Mesenchymal stem cell (in vitro differentiated cells and primary cell): ENCODE results near the gene SHISA4.
"Not testable (repeated sequence)": the region's sequence is repeated elsewhere in the genome, so short reads cannot be mapped to it uniquely, and the experiment has no call there.

Source experiments
- DNase-seq: peaks from one replicate; pipeline ENCODE4 v3.0.0-alpha.2; 2013
- H2AFZ ChIP-seq: one replicate; pipeline ENCODE4 v1.6.1; 2013; ENCODE audit warnings: low read depth, mild to moderate bottlenecking, control low read depth, inconsistent platforms, low read length, moderate library complexity
- H2AK5ac ChIP-seq: 2 replicates; pipeline ENCODE4 v1.6.1; 2013; ENCODE audit warnings: low read length, moderate library complexity, mild to moderate bottlenecking, inconsistent platforms; ENCODE audit not compliant: severe bottlenecking
- H2BK120ac ChIP-seq: one replicate; pipeline ENCODE4 v1.6.1; 2013; ENCODE audit warnings: low read depth, mild to moderate bottlenecking, inconsistent platforms, low read length, moderate library complexity
- H2BK12ac ChIP-seq, 2 experiments: one replicate each; pipeline ENCODE4 v1.6.1; 2013; ENCODE audit warnings: inconsistent platforms in 2 of 2, low read length in 2 of 2, mild to moderate bottlenecking in 2 of 2, moderate library complexity in 2 of 2, control low read depth in 1 of 2
- H2BK15ac ChIP-seq: one replicate; pipeline ENCODE4 v1.6.1; 2013; ENCODE audit warnings: mild to moderate bottlenecking, low read depth, inconsistent platforms; ENCODE audit not compliant: poor library complexity, severe bottlenecking
- H2BK5ac ChIP-seq: 2 replicates; pipeline ENCODE4 v1.6.1; 2013; ENCODE audit warnings: low read depth, mild to moderate bottlenecking, low read length, control low read depth, inconsistent platforms; ENCODE audit not compliant: poor library complexity, severe bottlenecking
- H3K14ac ChIP-seq, 2 experiments: one replicate each; pipeline ENCODE4 v1.6.1; 2013; ENCODE audit warnings: inconsistent platforms in 2 of 2, low read length in 2 of 2, control low read depth in 1 of 2, mild to moderate bottlenecking in 1 of 2, moderate library complexity in 1 of 2
- H3K18ac ChIP-seq, 2 experiments: one replicate each; pipeline ENCODE4 v1.6.1; 2013; ENCODE audit warnings: inconsistent platforms in 2 of 2, low read length in 2 of 2, control low read depth in 1 of 2, low read depth in 1 of 2, mild to moderate bottlenecking in 1 of 2
- H3K23ac ChIP-seq, 2 experiments: one replicate each; pipeline ENCODE4 v1.6.1; 2013; ENCODE audit warnings: inconsistent platforms in 2 of 2, low read length in 2 of 2, mild to moderate bottlenecking in 2 of 2, moderate library complexity in 2 of 2, control low read depth in 1 of 2
- H3K27ac ChIP-seq: 2 replicates; pipeline ENCODE4 v1.5.1; 2013; ENCODE audit warnings: mild to moderate bottlenecking, moderate library complexity, low read length, control low read depth, inconsistent platforms; ENCODE audit not compliant: poor library complexity, severe bottlenecking
- H3K27me3 ChIP-seq, 2 experiments: 2 replicates each; pipeline versions ENCODE4 v1.6.1 to v1.7.0; 2013; ENCODE audit warnings: low read length in 2 of 2, mild to moderate bottlenecking in 2 of 2, moderate library complexity in 2 of 2, control low read depth in 1 of 2, inconsistent platforms in 1 of 2; ENCODE audit not compliant: control insufficient read depth in 1 of 2, insufficient read depth in 1 of 2
- H3K36me3 ChIP-seq, 2 experiments: 2 replicates each; pipeline versions ENCODE4 v1.6.1 to v1.7.0; 2013; ENCODE audit warnings: low read length in 2 of 2, control low read depth in 1 of 2, inconsistent platforms in 1 of 2, low read depth in 1 of 2, mild to moderate bottlenecking in 1 of 2; ENCODE audit not compliant: insufficient read depth in 2 of 2, control insufficient read depth in 1 of 2
- H3K4ac ChIP-seq, 2 experiments: one replicate each; pipeline ENCODE4 v1.6.1; 2013; ENCODE audit warnings: inconsistent platforms in 2 of 2, low read length in 2 of 2, mild to moderate bottlenecking in 2 of 2, moderate library complexity in 2 of 2, control low read depth in 1 of 2, low read depth in 1 of 2
- H3K4me1 ChIP-seq: 2 replicates; pipeline ENCODE4 v1.6.1; 2013; ENCODE audit warnings: low read depth, low read length, control low read depth; ENCODE audit not compliant: control insufficient read depth, insufficient read depth
- H3K4me2 ChIP-seq: 2 replicates; pipeline ENCODE4 v1.6.1; 2013; ENCODE audit warnings: low read length, mild to moderate bottlenecking, inconsistent platforms; ENCODE audit not compliant: poor library complexity, severe bottlenecking
- H3K4me3 ChIP-seq, 2 experiments: 2 replicates each; pipeline versions ENCODE4 v1.5.1 to v1.7.0; 2013; ENCODE audit warnings: low read length in 2 of 2, mild to moderate bottlenecking in 2 of 2, control low read depth in 1 of 2, low read depth in 1 of 2; ENCODE audit not compliant: insufficient read depth in 1 of 2
- H3K79me1 ChIP-seq: replicated peaks from 2 replicates; pipeline ENCODE4 v1.6.1; 2013; ENCODE audit warnings: mild to moderate bottlenecking, control low read depth, low read length, inconsistent platforms; ENCODE audit not compliant: poor library complexity, severe bottlenecking
- H3K9ac ChIP-seq: 2 replicates; pipeline ENCODE4 v1.7.0; 2013; ENCODE audit warnings: mild to moderate bottlenecking, low read length, moderate library complexity
- H3K9me3 ChIP-seq: 2 replicates; pipeline ENCODE4 v1.7.0; 2013; ENCODE audit warnings: mild to moderate bottlenecking, low read length; ENCODE audit not compliant: control insufficient read depth
- H4K8ac ChIP-seq: one replicate; pipeline ENCODE4 v1.6.1; 2013; ENCODE audit warnings: inconsistent platforms, mild to moderate bottlenecking, low read length, moderate library complexity
- H4K91ac ChIP-seq: one replicate; pipeline ENCODE4 v1.6.1; 2013; ENCODE audit warnings: mild to moderate bottlenecking, low read length, inconsistent platforms
- WGBS: methylation state at CpG from one replicate; pipeline ENCODE4 v1.1.7; 2013; ENCODE audit warnings: mixed read lengths; 5-methylcytosine and 5-hydroxymethylcytosine counted together

SHISA4 gene

GRCh38 chr1:201856722-201857121, 32.0 kb upstream of the SHISA4 start:
- H3K23ac ChIP-seq, H2BK120ac ChIP-seq, H3K27me3 ChIP-seq, H4K8ac ChIP-seq, H3K14ac ChIP-seq, H3K4me1 ChIP-seq, H2BK5ac ChIP-seq, H3K18ac ChIP-seq, H2BK12ac ChIP-seq, H4K91ac ChIP-seq, H3K4me3 ChIP-seq, H3K27ac ChIP-seq, H2BK15ac ChIP-seq, H3K9ac ChIP-seq, H3K4me2 ChIP-seq, H3K9me3 ChIP-seq, H2AK5ac ChIP-seq, H3K4ac ChIP-seq, DNase-seq, H2AFZ ChIP-seq: not testable (repeated sequence)
- Histone ChIP-seq H3K36me3 (peaks cover 27 to 97% of the 10 kb centered on the region in 2 experiments), H3K79me1 (peaks cover 14% of the 10 kb centered on the region)
- WGBS, result 100% methylated on average over 1 of the region's 2 CpGs

- no peaks in the 10 kb centered on the region for H3K4me1 ChIP-seq
- 98% methylated on average over 4 of the region's 5 CpGs for WGBS
- no peak overlapping the region for H2BK12ac ChIP-seq
These were observed 29.3 kb upstream of the SHISA4 start for GRCh38 chr1:201859424-201859823.

GRCh38 chr1:201861448-201861847, 27.2 kb upstream of the SHISA4 start:
- Histone ChIP-seq H3K9me3 (no peaks in the 10 kb centered on the region), H3K36me3 (peaks cover 24 to 84% of the 10 kb centered on the region in 2 experiments), H3K9ac (no peak overlapping the region), H2AFZ (no peak overlapping the region), H2BK15ac (no peak overlapping the region), H2BK120ac (no peak overlapping the region), H4K8ac (no peak overlapping the region), H3K4me2 (no peak overlapping the region), H3K79me1 (peaks cover 9% of the 10 kb centered on the region), H2AK5ac (no peak overlapping the region), H3K4me1 (no peaks in the 10 kb centered on the region), H3K27ac (no peak overlapping the region), H2BK5ac (no peak overlapping the region), H3K4me3 (no peak overlapping the region), H3K14ac (no peak overlapping the region), H2BK12ac (no peak overlapping the region), H3K4ac (no peak overlapping the region), H3K18ac (no peak overlapping the region), H4K91ac (no peak overlapping the region), H3K27me3 (no peaks in the 10 kb centered on the region), H3K23ac (no peak overlapping the region)
- peak; percentile 72 for DNase-seq
- 81% methylated on average over 2 of the region's 7 CpGs for WGBS

More at GRCh38 chr1:201859424-201859823, 29.3 kb upstream of the SHISA4 start:
- Histone ChIP-seq H3K23ac (no peak overlapping the region), H4K91ac (no peak overlapping the region), H3K36me3 (peaks cover 28 to 87% of the 10 kb centered on the region in 2 experiments), H3K27ac (no peak overlapping the region), H3K4ac (no peak overlapping the region), H2BK15ac (no peak overlapping the region), H3K9ac (no peak overlapping the region), H2AK5ac (no peak overlapping the region), H3K14ac (no peak overlapping the region), H3K79me1 (peaks cover 8% of the 10 kb centered on the region), H3K27me3 (no peaks in the 10 kb centered on the region), H2BK120ac (no peak overlapping the region), H4K8ac (no peak overlapping the region), H3K4me3 (no peak overlapping the region), H2AFZ (no peak overlapping the region), H3K18ac (no peak overlapping the region), H3K9me3 (no peaks in the 10 kb centered on the region), H3K4me2 (no peak overlapping the region), H2BK5ac (no peak overlapping the region)
- no peak for DNase-seq

DNA sequence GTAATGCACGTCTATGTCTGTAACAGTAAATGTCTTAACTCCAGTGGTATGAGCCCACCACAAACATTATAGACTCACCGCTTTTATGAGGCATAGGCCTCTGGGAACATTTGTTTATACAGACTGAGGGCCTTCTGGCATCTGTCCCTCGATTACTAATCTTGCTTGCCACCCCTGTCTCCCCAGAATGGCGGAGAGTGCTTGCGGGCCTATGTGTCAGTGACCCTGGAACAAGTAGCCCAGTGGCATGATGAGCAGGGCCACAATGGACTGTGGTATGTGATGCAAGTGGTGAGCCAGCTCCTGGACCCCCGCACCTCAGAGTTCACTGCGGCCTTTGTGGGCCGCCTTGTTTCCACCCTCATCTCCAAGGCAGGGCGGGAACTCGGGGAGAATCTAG, 18.3 kb upstream of the SHISA4 start:
- H3K4me1 ChIP-seq, result no peaks in the 10 kb centered on the region
- no peaks in the 10 kb centered on the region for H3K27me3 ChIP-seq
- no peak overlapping the region for H3K14ac ChIP-seq
- no peak overlapping the region for H2BK5ac ChIP-seq
- no peak overlapping the region for H3K27ac ChIP-seq
- peak; percentile 53 for DNase-seq
- no peak overlapping the region for H2BK12ac ChIP-seq
- H3K36me3 ChIP-seq, result peaks cover 56 to 94% of the 10 kb centered on the region in 2 experiments
- no peak overlapping the region for H3K9ac ChIP-seq
- H3K4me2 ChIP-seq, result no peak overlapping the region
- H3K4me3 ChIP-seq, result no peak overlapping the region
- no peak overlapping the region for H3K18ac ChIP-seq
- H4K91ac ChIP-seq, result no peak overlapping the region
- no peaks in the 10 kb centered on the region for H3K9me3 ChIP-seq
- no peak overlapping the region for H2AK5ac ChIP-seq
- 96% methylated on average over 9 of the region's 10 CpGs for WGBS
- H2BK120ac ChIP-seq, result no peak overlapping the region
- no peak overlapping the region for H3K4ac ChIP-seq
- no peak overlapping the region for H2BK15ac ChIP-seq
- no peak overlapping the region for H2AFZ ChIP-seq
- H3K79me1 ChIP-seq, result peaks cover 18% of the 10 kb centered on the region
- H4K8ac ChIP-seq, result no peak overlapping the region
- H3K23ac ChIP-seq, result no peak overlapping the region
